Middle frontal gyrus (tissue), 1 donor: ENCODE results near the gene STRIP1.

Source experiments
- DNase-seq: peaks from one replicate; pipeline ENCODE4 v3.0.0-alpha.2; 2015; ENCODE audit warnings: low spot score; ENCODE audit errors: extremely low spot score

Gene STRIP1

GRCh38 chr1:110050602-110051261 lies 16.3 kb downstream of the STRIP1 start:
- DNase-seq, result no peak

GRCh38 chr1:110051262-110051648 lies 16.8 kb downstream of the STRIP1 start:
- DNase-seq, result no peak

- no peak for DNase-seq
Measured at GRCh38 chr1:110053552-110054428, 19.4 kb downstream of the STRIP1 start.

GRCh38 chr1:110055493-110056284 lies 21.3 kb downstream of the STRIP1 start:
- DNase-seq, result no peak

- DNase-seq, result no peak
Measured at GRCh38 chr1:110056285-110056683, 21.9 kb downstream of the STRIP1 start.

GRCh38 chr1:110056776-110057175 lies 22.4 kb downstream of the STRIP1 start:
- DNase-seq, result no peak

GRCh38 chr1:110057963-110058518 lies 23.6 kb downstream of the STRIP1 start:
- DNase-seq, result no peak

GRCh38 chr1:110058591-110058990 lies 24.2 kb downstream of the STRIP1 start:
- DNase-seq, result no peak

- DNase-seq, result no peak
Measured at GRCh38 chr1:110059133-110059863, 24.9 kb downstream of the STRIP1 start.

- no peak for DNase-seq
Measured at GRCh38 chr1:110060034-110060661, 25.7 kb downstream of the STRIP1 start.

- DNase-seq, result no peak
Measured at GRCh38 chr1:110060662-110061060, 26.2 kb downstream of the STRIP1 start.

GRCh38 chr1:110061341-110061740 lies 26.9 kb downstream of the STRIP1 start:
- no peak for DNase-seq

- no peak for DNase-seq
Measured at GRCh38 chr1:110062612-110063011, 28.2 kb downstream of the STRIP1 start.

GRCh38 chr1:110063781-110064180 lies 29.4 kb downstream of the STRIP1 start:
- no peak for DNase-seq

GRCh38 chr1:110064576-110065337 lies 30.3 kb downstream of the STRIP1 start:
- no peak for DNase-seq

GRCh38 chr1:110065841-110066240 lies 31.4 kb downstream of the STRIP1 start:
- no peak for DNase-seq

- no peak for DNase-seq
Measured at GRCh38 chr1:110067479-110067892, 33.1 kb downstream of the STRIP1 start.

GRCh38 chr1:110067893-110068645 lies 33.6 kb downstream of the STRIP1 start:
- DNase-seq, result no peak
